GM21717 (cell line): Measurements from ENCODE around the gene SPDYE5.
"Not testable (repeated sequence)": the region's sequence is repeated elsewhere in the genome, so short reads cannot be mapped to it uniquely, and the experiment has no call there.

Source experiments
- ATAC-seq: cut with Tn5 transposase; IDR thresholded peaks from one replicate; pipeline ENCODE4 v1.9.1; 2021; ENCODE audit warnings: mild to moderate bottlenecking, moderate library complexity; ENCODE audit not compliant: unreplicated experiment

The SPDYE5 gene, protein sequence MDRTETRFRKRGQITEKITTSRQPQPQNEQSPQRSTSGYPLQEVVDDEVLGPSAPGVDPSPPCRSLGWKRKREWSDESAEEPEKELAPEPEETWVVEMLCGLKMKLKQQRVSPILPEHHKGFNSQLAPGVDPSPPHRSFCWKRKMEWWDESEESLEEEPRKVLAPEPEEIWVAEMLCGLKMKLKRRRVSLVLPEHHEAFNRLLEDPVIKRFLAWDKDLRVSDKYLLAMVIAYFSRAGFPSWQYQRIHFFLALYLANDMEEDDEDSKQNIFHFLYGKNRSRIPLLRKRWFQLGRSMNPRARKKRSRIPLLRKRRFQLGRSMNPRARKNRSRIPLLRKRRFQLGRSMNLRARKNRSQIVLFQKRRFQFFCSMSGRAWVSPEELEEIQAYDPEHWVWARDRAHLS

DNA sequence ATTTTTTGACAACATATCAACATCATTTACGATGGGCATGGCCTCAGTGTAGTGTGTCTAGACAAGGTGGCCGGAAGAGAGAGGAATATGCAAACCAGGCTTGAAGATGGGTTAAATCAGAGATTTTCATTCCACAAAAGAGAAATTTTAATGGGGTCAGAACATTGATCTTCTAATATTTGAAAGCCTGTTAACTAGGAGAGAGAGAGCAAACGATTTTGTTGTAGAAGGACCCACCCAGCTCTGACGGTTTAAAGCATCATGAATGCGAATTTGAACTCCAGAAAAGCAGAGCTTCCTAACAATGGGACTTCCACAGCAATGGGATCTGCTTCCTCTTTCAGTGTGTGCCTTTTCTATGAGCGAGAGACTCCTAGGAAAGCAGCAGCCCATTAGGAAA is at the start of gene SPDYE5:
SPDYE5 (plus strand) TSS at position 301 of the 400 bp plus-strand sequence. CDS start 1,728 bp downstream, outside the sequence.
- not testable (repeated sequence) for ATAC-seq

DNA sequence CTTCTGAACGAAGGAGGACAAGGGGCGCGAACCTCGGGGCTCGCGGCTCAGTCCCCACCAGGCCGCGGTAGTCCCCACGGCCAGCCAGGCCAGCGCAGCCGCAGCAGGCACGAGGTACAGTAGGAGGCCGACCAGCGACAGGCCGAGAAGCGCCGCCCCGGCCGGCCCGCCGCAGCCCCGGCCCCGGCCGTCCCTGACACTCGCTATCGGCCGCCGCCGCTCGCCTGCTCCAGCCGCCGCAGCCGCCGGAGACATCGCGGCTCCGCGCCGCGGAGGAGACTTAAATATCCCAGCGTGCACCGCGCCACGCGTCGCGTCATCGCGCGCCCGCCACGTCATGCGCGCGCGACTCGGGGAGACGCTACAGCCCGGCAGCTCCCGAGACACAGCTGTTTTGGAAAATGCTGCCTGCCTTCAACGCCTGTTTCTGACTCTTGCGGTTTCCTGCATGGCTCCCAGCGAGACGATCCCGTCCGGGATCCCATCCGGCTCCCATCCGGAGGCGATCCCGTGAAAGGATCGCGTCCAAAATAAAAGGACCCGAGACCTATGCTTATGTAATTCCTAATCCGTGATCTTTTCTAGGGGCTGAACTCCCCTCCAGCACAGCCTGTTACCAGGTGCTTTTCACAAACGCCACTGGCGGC is 49.5 kb upstream of the SPDYE5 start:
- peak; percentile 83 for ATAC-seq

DNA sequence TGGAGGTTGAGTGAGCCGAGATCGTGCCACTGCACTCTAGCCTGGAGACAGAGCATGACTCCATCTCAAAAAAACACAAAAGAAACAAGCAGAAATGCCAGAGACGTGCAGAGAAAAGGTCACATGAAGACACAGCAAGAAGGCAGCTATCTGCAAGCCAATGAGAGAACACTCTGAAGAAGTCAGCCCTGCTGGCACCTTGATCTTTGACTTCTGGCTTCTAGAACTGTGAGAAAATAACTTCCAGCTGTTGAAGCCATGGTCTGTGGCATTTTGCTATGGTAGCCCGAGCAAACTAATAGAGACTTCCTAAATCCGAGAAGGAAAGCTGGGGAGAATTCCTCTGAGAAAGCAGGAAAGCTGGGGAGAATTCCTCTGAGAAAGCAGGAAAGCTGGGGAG is 42.2 kb upstream of the SPDYE5 start:
- not testable (repeated sequence) for ATAC-seq

DNA sequence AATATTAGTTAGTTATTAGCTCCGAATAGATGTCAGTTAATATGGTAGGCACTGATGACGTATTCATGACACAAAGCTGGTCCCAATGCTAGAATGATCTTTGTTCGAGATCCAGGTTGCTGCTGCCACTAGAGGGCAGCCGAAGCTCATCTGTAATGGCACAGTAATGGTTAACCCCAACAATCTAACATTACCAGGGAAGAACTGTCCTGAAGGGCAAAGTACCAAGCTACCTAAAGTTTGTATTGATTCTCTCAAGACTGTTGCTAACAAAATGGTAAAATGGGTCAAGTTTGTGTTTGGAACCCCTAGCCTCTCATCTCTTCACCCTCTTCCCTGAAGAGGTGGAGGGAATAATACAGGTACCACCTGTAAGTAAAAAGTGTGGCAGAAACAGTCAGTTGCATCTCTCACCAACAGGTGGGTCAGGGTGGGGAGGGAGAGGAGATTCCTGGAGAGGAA is 39.6 kb upstream of the SPDYE5 start:
- peak; percentile 80 for ATAC-seq

DNA sequence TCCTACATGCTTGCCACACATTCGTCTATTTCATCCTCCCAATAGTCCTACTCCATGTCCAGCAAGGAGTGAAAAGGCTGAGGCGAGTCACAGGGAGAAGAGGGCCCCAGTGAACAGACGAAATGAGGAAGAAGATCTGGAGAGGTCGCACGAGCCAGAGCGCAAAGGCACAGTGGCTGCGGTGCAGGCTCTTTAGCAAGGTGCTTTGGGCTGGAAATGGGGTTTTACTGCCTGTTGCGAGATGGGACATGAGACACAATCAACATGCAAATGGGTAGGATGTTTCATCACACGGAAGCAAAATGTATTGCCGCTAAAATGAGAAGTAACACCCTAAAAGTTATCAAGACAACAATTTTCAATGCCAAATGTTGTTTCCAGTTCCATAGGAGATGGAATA is 35.7 kb upstream of the SPDYE5 start:
- not testable (repeated sequence) for ATAC-seq

DNA sequence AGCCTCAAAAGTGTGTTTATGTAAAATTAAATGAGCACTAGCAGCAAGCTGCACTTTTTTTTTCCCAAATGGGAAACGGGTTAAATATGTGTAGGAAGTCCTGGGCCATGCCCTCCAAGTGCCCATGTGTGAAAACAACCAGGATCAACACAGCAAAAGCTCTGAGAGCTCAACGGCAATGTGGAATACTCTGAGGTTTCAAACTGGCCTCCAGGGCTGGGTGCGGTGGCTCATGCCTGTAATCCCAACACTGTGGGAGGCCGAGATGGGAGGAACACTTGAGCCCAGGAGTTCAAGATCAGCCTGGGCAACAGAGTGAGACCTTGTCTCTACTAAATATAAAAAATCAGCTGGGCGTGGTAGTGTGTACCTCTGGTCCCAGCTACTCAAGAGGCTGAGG is 34.1 kb upstream of the SPDYE5 start:
- ATAC-seq, result not testable (repeated sequence)

DNA sequence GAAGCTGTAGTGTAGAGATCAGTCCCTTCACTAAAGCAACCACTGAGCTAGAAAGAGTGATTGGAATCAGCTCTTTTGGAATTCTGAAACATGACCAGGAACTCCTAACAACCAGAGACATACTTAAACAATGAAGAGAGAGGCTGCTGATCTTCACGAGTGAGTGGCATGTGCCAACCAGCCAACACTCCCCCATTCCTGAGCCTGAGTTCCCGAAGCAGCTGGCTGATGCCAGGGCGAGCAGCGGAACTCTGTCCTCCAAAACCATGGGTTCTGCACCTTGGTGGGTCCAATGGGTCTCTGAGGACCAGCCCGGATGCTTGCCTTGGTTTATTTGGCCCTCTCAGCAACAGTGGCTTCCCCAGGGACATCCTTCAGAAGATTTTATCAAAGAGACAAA is 31.6 kb upstream of the SPDYE5 start:
- not testable (repeated sequence) for ATAC-seq

DNA sequence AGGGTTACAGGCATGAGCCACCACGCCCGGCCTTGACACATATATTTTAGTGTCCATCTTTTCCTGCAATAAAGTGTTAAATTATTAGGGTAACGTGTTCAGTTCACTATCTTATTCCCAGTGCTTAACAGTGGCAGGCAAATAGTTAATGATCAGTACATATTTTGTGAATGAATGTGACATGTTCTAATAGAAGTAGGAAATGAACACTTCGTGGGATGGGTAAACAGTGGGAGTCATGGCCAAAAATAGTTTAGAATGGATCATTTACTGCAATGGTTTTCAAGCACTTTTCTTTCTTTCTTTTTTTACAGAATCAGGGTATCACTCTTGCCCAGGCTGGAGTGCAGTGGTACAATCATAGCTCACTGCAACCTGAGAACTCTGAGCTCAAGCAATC is 22.0 kb upstream of the SPDYE5 start:
- ATAC-seq, result not testable (repeated sequence)

DNA sequence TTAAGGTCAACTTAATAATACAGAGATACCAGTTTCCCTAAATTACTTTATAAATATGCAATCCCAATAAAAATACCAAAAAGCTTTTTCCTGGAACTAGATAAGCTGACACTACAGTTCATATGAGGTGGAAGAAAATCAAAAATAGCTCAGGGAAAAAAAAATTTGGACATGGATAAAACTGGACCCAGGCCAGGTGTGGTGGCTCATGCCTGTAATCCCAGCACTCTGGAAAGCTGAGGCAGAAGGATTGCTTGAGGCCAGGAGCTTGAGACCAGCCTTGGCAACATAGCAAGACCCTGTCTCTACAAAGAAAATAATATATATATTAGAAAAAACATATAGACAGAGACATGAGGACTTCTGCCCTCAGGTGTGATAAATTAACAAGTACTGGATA is 14.7 kb upstream of the SPDYE5 start:
- ATAC-seq, result not testable (repeated sequence)

DNA sequence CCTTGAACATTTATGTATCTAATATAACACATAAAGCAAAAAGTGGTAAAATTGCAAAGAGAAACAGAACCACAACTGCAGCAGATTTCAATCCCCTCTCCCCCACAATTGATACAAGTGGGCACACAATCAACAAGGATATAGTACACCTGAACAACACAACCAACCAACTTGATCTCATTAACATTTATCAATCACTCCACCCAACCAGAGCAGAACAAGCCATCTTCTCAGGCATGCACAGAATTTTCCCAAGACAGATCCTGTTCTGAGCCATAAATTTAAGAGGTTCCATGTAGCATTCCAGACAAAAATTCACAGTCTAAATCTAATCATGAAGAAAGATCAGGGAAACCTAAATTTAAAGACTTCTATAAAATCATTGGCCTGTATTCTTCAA is 11.8 kb upstream of the SPDYE5 start:
- not testable (repeated sequence) for ATAC-seq

DNA sequence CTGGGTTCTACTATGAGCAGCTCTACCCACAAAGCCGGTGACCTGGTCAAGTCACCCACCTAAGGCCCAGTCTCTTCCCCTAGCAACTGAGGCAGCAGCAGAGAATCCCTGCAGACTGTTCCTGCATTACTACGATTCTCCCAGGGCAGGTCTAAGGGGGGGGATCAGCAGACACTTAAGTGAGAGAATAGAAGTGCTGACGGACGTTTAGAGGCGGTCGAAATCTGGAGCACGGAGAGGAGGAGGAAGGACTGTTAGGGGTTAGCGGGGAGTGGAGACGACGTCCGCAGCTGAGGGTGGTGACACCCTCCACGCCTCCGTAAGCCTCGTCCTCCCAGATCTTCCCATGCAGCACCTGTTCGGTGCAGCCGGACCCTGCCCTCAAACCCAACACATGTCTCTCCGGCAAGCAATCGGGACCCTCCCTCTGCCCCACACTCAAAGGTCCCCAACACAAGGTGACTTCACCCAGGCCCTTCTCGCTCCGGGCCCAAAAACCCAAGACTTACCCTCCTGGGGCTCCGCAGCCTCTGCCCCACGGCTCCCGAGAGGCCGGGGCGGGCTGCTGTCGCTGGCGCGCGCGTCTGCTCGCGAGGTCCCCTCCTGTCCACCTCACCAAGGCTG is 6.7 kb upstream of the SPDYE5 start:
- ATAC-seq, result not testable (repeated sequence)

DNA sequence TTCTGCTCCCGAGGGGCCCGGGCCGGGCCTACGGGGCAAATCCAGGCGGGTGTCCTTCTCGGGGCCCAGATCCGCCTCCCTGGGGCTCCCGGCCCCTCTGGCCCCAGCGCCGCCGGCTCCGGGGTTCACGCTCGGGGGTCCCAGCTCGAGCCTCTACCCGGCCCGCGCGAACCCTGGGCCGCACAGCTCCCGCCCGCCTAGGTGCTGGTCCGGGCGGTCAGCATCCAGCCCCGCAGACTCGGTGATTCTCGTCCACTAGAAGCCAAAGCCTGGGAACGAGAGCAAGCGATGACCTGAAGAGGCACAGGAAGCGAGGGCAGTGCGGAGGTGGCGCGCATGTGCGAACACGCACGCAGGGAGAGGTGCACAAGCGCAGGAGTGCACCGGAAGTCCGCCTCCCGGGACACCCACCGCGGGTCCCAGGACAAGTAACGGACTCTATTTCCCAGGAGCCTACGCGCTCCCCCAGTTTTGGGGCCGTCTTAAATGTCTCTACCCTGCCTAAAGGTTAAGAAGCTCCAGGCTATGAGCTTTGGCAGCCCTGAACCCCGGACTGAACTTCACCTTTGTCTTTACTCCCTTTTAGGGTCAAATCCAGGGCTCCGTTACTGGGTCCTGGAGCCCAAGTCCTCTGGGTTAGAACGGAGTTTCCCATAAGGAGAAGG is 6.0 kb upstream of the SPDYE5 start, which contains the start of gene POM121C:
POM121C (minus strand) TSS at position 321 of the 665 bp plus-strand sequence. CDS start 44,803 bp downstream, outside the sequence.
- ATAC-seq, result peak; percentile 98

DNA sequence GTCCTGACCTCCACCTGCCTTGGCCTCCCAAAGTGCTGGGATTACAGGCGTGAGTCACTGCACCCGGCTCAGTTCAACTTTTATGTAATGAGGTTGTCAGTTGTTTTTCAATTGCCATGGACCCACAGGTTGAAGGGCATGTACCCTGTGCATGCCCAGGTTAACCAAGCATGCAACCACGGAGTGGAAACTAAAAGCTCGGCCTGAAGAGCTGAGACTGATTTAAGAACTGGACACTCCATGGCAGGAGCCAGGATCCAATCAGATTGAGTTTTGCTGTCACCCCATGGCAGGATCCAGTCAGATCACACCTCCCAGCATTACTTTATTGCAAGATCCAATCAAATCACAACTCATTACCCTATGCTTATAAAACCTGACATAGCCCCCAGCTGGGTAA is 16.9 kb downstream of the SPDYE5 start:
- not testable (repeated sequence) for ATAC-seq

DNA sequence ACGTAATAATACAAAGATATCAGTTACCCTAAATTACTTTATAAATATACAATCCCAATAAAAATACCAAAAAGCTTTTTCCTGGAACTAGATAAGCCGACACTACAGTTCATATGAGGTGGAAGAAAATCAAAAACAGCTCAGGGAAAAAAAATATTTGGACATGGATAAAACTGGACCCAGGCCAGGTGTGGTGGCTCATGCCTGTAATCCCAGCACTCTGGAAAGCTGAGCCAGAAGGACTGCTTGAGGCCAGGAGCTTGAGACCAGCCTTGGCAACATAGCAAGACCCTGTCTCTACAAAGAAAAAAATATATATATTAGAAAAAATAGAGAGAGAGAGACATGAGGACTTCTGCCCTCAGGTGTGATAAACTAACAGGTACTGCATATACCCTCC is 26.7 kb downstream of the SPDYE5 start:
- not testable (repeated sequence) for ATAC-seq

DNA sequence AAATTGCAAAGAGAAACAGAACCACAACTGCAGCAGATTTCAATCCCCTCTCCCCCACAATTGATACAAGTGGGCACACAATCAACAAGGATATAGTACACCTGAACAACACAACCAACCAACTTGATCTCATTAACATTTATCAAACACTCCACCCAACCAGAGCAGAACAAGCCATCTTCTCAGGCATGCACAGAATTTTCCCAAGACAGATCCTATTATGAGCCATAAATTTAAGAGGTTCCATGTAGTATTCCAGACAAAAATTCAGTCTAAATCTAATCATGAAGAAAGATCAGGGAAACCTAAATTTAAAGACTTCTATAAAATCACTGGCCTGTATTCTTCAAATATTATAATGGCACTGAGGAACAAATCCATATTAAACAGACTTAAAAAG is 29.6 kb downstream of the SPDYE5 start:
- not testable (repeated sequence) for ATAC-seq

DNA sequence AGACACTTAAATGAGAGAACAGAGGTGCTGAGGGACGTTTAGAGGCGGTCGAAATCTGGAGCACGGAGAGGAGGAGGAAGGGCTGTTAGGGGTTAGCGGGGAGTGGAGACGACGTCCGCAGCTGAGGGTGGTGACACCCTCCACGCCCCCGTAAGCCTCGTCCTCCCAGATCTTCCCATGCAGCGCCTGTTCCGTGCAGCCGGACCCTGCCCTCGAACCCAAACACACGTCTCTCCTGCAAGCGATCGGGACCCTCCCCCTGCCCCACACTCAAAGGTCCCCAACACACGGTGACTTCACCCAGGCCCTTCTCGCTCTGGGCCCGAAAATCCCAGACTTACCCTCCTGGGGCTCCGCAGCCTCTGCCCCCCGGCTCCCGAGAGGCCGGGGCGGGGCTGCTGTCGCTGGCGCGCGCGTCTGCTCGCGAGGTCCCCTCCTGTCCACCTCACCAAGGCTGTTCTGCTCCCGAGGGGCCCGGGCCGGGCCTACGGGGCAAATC is 35.2 kb downstream of the SPDYE5 start:
- not testable (repeated sequence) for ATAC-seq

DNA sequence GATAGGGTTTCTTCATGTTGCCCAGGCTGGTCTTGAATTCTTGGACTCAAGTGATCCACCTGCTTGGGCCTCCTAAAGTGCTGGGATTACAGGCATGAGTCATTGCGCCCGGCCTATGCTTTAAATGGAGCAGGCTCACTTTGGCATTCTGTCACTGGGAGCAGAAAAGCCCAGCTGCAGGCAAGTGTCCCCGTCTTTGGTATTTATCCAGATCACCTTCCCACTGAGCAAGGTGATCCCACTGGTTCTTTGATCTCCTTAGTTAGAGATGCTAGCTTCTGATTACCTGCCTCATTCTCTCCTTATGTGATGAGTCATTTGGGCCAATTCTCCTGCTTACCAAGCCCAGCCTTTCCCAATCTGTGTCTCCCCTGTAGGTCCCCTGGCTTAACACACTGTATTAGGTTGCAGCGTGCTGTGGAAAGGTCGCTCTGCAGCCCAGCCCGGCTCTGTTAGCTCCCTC is 39.3 kb downstream of the SPDYE5 start:
- ATAC-seq, result no peak

DNA sequence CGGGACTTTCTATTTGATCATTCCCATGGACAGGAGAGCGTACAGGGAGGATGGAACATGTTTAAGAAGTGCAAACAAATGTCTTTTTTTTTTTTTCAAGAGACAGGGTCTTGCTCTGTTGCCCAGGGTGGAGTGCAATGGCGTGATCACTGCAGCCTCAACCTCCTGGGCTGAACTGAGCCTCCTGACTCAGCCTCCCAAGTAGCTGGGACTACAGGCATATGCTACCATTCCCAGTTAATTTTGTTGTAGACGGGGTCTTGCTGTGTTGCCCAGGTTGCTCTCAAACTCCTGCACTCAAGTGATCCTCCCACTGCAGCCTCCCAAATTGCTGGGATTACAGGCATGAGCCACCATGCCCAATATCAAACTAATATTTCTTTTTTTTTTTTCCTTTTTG is 40.5 kb downstream of the SPDYE5 start:
- no peak for ATAC-seq

DNA sequence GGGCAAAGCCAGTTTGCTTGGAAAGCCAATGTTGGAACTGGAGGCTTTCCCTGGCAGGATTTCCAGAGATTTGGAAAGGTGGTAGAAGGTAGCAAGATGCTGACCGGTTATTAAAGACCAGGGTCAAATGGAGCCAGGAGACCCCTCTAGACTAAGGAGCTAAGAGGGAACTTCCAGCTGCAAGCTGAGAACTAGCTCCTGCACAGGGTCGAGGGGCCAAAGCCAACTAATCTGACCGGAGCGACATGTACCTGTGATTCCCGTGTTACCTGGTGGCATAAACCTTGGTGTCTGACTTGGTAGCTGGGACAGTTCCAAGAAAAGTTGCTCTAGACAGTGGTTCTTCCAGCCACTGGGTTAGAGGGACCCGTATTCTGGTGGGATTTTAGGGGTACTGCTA is 41.8 kb downstream of the SPDYE5 start:
- no peak for ATAC-seq

DNA sequence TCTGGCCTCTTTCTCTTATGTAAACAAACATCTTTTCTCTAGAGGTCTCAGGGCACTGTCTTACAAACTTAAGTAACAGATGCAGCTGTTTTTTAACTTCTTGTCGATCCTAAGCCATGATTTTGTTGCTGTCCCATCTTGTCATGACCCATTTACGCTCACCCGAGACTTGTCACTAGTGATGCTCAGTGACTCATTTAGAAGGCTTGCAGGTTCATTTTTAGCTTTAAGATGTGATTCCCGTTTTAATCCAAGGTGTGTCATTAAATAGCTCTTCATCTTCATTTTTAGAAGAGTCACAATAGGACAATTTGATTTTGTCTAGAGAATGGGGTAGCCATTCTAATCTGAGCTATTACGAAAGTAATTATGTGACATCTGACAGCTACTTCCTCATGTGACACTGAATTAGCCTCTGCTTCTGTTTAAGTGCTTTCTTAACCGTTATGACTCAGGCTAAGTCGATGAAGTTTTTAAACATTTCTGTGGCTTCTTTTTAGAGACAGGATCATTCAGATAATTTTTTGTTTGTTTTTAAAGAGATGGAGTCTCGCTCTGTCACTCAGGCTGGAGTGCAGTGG is 42.7 kb downstream of the SPDYE5 start:
- no peak for ATAC-seq
